ENCODE data around the gene C1QTNF9B.
"Not testable (repeated sequence)": the region's sequence is repeated elsewhere in the genome, so short reads cannot be mapped to it uniquely, and the experiment has no call there.

C1QTNF9B gene

GRCh38 chr13:23880493-23881401 is 16.6 kb downstream of the C1QTNF9B start:
- H3K27ac ChIP-seq (ENCODE audit: low read depth, low read length); H3K4me1 ChIP-seq (ENCODE audit: control insufficient read depth in 1 of 2, insufficient read depth in 2 of 2, low read length in 2 of 2); H3K27me3 ChIP-seq (ENCODE audit: control insufficient read depth in 1 of 2, insufficient read depth in 2 of 2, low read length in 2 of 2); H3K9me3 ChIP-seq (ENCODE audit: control insufficient read depth in 1 of 2, low read length in 2 of 2); H3K4me3 ChIP-seq (ENCODE audit: low read depth in 1 of 2, low read length in 2 of 2); H3K9ac ChIP-seq (ENCODE audit: low read depth in 1 of 2, low read length in 2 of 2): not testable (repeated sequence)
- H3K36me3 ChIP-seq (ENCODE audit: control insufficient read depth in 1 of 2, insufficient read depth in 2 of 2, low read length in 2 of 2) = peaks cover 6 to 23% of the 10 kb centered on the region in 2 donors

GRCh38 chr13:23877286-23877685 is 20.0 kb downstream of the C1QTNF9B start:
- Histone ChIP-seq H3K4me3 (ENCODE audit: low read depth in 1 of 2, low read length in 2 of 2) (no peak overlapping the region), H3K27me3 (ENCODE audit: control insufficient read depth in 1 of 2, insufficient read depth in 2 of 2, low read length in 2 of 2) (no peaks in the 10 kb centered on the region), H3K27ac (ENCODE audit: low read depth, low read length) (no peak overlapping the region), H3K4me1 (ENCODE audit: control insufficient read depth in 1 of 2, insufficient read depth in 2 of 2, low read length in 2 of 2) (peaks cover 0 to 4% of the 10 kb centered on the region in 2 donors), H3K9ac (ENCODE audit: low read depth in 1 of 2, low read length in 2 of 2) (no peak overlapping the region), H3K36me3 (ENCODE audit: control insufficient read depth in 1 of 2, insufficient read depth in 2 of 2, low read length in 2 of 2) (peaks cover 0 to 19% of the 10 kb centered on the region in 2 donors), H3K9me3 (ENCODE audit: control insufficient read depth in 1 of 2, low read length in 2 of 2) (no peaks in the 10 kb centered on the region)

GRCh38 chr13:23876265-23876664 is 21.0 kb downstream of the C1QTNF9B start:
- Histone ChIP-seq H3K36me3 (ENCODE audit: control insufficient read depth in 1 of 2, insufficient read depth in 2 of 2, low read length in 2 of 2) (peaks cover 0 to 19% of the 10 kb centered on the region in 2 donors), H3K9ac (ENCODE audit: low read depth in 1 of 2, low read length in 2 of 2) (no peak overlapping the region), H3K27me3 (ENCODE audit: control insufficient read depth in 1 of 2, insufficient read depth in 2 of 2, low read length in 2 of 2) (no peaks in the 10 kb centered on the region), H3K4me1 (ENCODE audit: control insufficient read depth in 1 of 2, insufficient read depth in 2 of 2, low read length in 2 of 2) (peaks cover 0 to 4% of the 10 kb centered on the region in 2 donors), H3K4me3 (ENCODE audit: low read depth in 1 of 2, low read length in 2 of 2) (no peak overlapping the region), H3K27ac (ENCODE audit: low read depth, low read length) (no peak overlapping the region), H3K9me3 (ENCODE audit: control insufficient read depth in 1 of 2, low read length in 2 of 2) (no peaks in the 10 kb centered on the region)

- no peaks in the 10 kb centered on the region for H3K9me3 ChIP-seq (ENCODE audit: control insufficient read depth in 1 of 2, low read length in 2 of 2)
- H3K9ac ChIP-seq (ENCODE audit: low read depth in 1 of 2, low read length in 2 of 2) = no peak overlapping the region
- H3K27ac ChIP-seq (ENCODE audit: low read depth, low read length) = no peak overlapping the region
- H3K36me3 ChIP-seq (ENCODE audit: control insufficient read depth in 1 of 2, insufficient read depth in 2 of 2, low read length in 2 of 2) = peaks cover 0 to 10% of the 10 kb centered on the region in 2 donors
- H3K4me1 ChIP-seq (ENCODE audit: control insufficient read depth in 1 of 2, insufficient read depth in 2 of 2, low read length in 2 of 2) = peaks cover 0 to 4% of the 10 kb centered on the region in 2 donors
- no peaks in the 10 kb centered on the region for H3K27me3 ChIP-seq (ENCODE audit: control insufficient read depth in 1 of 2, insufficient read depth in 2 of 2, low read length in 2 of 2)
- no peak overlapping the region for H3K4me3 ChIP-seq (ENCODE audit: low read depth in 1 of 2, low read length in 2 of 2)
Observed at GRCh38 chr13:23871616-23872220, 25.6 kb downstream of the C1QTNF9B start.

GRCh38 chr13:23870356-23871140 is 26.8 kb downstream of the C1QTNF9B start:
- peaks cover 0 to 14% of the 10 kb centered on the region in 2 donors for H3K36me3 ChIP-seq (ENCODE audit: control insufficient read depth in 1 of 2, insufficient read depth in 2 of 2, low read length in 2 of 2)
- no peaks in the 10 kb centered on the region for H3K9me3 ChIP-seq (ENCODE audit: control insufficient read depth in 1 of 2, low read length in 2 of 2)
- H3K27ac ChIP-seq (ENCODE audit: low read depth, low read length) = no peak overlapping the region
- H3K27me3 ChIP-seq (ENCODE audit: control insufficient read depth in 1 of 2, insufficient read depth in 2 of 2, low read length in 2 of 2) = no peaks in the 10 kb centered on the region
- no peak overlapping the region for H3K4me3 ChIP-seq (ENCODE audit: low read depth in 1 of 2, low read length in 2 of 2)
- H3K9ac ChIP-seq (ENCODE audit: low read depth in 1 of 2, low read length in 2 of 2) = no peak overlapping the region
- no peaks in the 10 kb centered on the region for H3K4me1 ChIP-seq (ENCODE audit: control insufficient read depth in 1 of 2, insufficient read depth in 2 of 2, low read length in 2 of 2)

GRCh38 chr13:23868521-23868920 is 28.8 kb downstream of the C1QTNF9B start:
- Histone ChIP-seq H3K9ac (ENCODE audit: low read depth in 1 of 2, low read length in 2 of 2) (no peak overlapping the region), H3K4me3 (ENCODE audit: low read depth in 1 of 2, low read length in 2 of 2) (no peak overlapping the region), H3K9me3 (ENCODE audit: control insufficient read depth in 1 of 2, low read length in 2 of 2) (no peaks in the 10 kb centered on the region), H3K27ac (ENCODE audit: low read depth, low read length) (no peak overlapping the region), H3K36me3 (ENCODE audit: control insufficient read depth in 1 of 2, insufficient read depth in 2 of 2, low read length in 2 of 2) (peaks cover 0 to 10% of the 10 kb centered on the region in 2 donors), H3K4me1 (ENCODE audit: control insufficient read depth in 1 of 2, insufficient read depth in 2 of 2, low read length in 2 of 2) (no peaks in the 10 kb centered on the region), H3K27me3 (ENCODE audit: control insufficient read depth in 1 of 2, insufficient read depth in 2 of 2, low read length in 2 of 2) (no peaks in the 10 kb centered on the region)

GRCh38 chr13:23867027-23867491 is 30.2 kb downstream of the C1QTNF9B start:
- no peak overlapping the region for H3K4me3 ChIP-seq (ENCODE audit: low read depth in 1 of 2, low read length in 2 of 2)
- H3K27me3 ChIP-seq (ENCODE audit: control insufficient read depth in 1 of 2, insufficient read depth in 2 of 2, low read length in 2 of 2) = no peaks in the 10 kb centered on the region
- no peak overlapping the region for H3K9ac ChIP-seq (ENCODE audit: low read depth in 1 of 2, low read length in 2 of 2)
- H3K4me1 ChIP-seq (ENCODE audit: control insufficient read depth in 1 of 2, insufficient read depth in 2 of 2, low read length in 2 of 2) = no peaks in the 10 kb centered on the region
- H3K36me3 ChIP-seq (ENCODE audit: control insufficient read depth in 1 of 2, insufficient read depth in 2 of 2, low read length in 2 of 2) = peaks cover 0 to 10% of the 10 kb centered on the region in 2 donors
- no peak overlapping the region for H3K27ac ChIP-seq (ENCODE audit: low read depth, low read length)
- no peaks in the 10 kb centered on the region for H3K9me3 ChIP-seq (ENCODE audit: control insufficient read depth in 1 of 2, low read length in 2 of 2)

- H3K4me3 ChIP-seq (ENCODE audit: low read depth in 1 of 2, low read length in 2 of 2) = no peak overlapping the region
- H3K9me3 ChIP-seq (ENCODE audit: control insufficient read depth in 1 of 2, low read length in 2 of 2) = no peaks in the 10 kb centered on the region
- no peaks in the 10 kb centered on the region for H3K27me3 ChIP-seq (ENCODE audit: control insufficient read depth in 1 of 2, insufficient read depth in 2 of 2, low read length in 2 of 2)
- peaks cover 0 to 13% of the 10 kb centered on the region in 2 donors for H3K36me3 ChIP-seq (ENCODE audit: control insufficient read depth in 1 of 2, insufficient read depth in 2 of 2, low read length in 2 of 2)
- H3K9ac ChIP-seq (ENCODE audit: low read depth in 1 of 2, low read length in 2 of 2) = no peak overlapping the region
- no peak overlapping the region for H3K27ac ChIP-seq (ENCODE audit: low read depth, low read length)
- H3K4me1 ChIP-seq (ENCODE audit: control insufficient read depth in 1 of 2, insufficient read depth in 2 of 2, low read length in 2 of 2) = no peaks in the 10 kb centered on the region
Observed at GRCh38 chr13:23866420-23867026, 30.8 kb downstream of the C1QTNF9B start.

GRCh38 chr13:23865906-23866305 is 31.4 kb downstream of the C1QTNF9B start:
- H3K4me1 ChIP-seq (ENCODE audit: control insufficient read depth in 1 of 2, insufficient read depth in 2 of 2, low read length in 2 of 2) = no peaks in the 10 kb centered on the region
- H3K36me3 ChIP-seq (ENCODE audit: control insufficient read depth in 1 of 2, insufficient read depth in 2 of 2, low read length in 2 of 2) = peaks cover 0 to 13% of the 10 kb centered on the region in 2 donors

More at GRCh38 chr13:23865906-23866305, 31.4 kb downstream of the C1QTNF9B start:
- H3K27me3 ChIP-seq (ENCODE audit: control insufficient read depth in 1 of 2, insufficient read depth in 2 of 2, low read length in 2 of 2) = no peaks in the 10 kb centered on the region
- H3K27ac ChIP-seq (ENCODE audit: low read depth, low read length) = no peak overlapping the region
- no peak overlapping the region for H3K4me3 ChIP-seq (ENCODE audit: low read depth in 1 of 2, low read length in 2 of 2)
- no peak overlapping the region for H3K9ac ChIP-seq (ENCODE audit: low read depth in 1 of 2, low read length in 2 of 2)
- H3K9me3 ChIP-seq (ENCODE audit: control insufficient read depth in 1 of 2, low read length in 2 of 2) = no peaks in the 10 kb centered on the region
